HS-5 (cell line): ENCODE measurements around the gene NUB1.

Source experiments
- DNase-seq: peaks from one replicate; pipeline ENCODE4 v3.0.0-alpha.2; 2012; ENCODE audit warnings: low read depth

Gene NUB1

GRCh38 chr7:151345576-151346469, 4.2 kb downstream of the NUB1 start:
- no peak for DNase-seq

DNA sequence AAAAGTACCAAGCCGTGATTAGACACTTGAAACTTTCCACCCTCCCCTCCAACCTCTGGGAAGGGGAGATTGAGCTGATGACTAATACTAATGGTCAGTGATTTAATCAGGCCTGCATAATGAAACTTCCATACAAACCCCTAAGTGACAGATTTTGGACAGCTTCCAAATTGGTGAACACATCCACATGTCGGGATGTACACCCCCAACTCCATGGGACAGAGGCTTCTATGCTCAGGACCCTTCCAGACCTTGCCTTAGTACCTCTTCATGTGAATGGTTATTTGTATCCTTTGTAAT, 4.8 kb downstream of the NUB1 start:
- DNase-seq, result no peak

DNA sequence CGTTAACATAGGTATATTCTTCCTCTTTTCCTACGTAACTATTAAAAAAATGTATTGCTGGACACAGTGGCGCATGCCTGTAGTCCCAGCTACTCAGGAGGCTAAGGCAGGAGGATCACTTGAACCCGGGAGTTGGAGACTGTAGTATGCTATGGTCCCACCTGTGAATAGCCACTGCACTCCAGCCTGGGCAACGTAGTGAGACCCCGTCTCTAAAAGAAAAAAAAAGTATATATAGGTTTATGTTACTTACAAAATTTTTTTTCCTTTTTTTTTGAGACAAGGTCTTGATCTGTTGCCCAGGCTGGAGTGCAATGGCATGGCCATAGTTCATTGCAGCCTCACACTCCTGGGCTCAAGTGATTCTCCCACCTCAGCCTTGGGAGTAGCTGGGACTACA, 5.6 kb downstream of the NUB1 start:
- DNase-seq, result no peak

DNA sequence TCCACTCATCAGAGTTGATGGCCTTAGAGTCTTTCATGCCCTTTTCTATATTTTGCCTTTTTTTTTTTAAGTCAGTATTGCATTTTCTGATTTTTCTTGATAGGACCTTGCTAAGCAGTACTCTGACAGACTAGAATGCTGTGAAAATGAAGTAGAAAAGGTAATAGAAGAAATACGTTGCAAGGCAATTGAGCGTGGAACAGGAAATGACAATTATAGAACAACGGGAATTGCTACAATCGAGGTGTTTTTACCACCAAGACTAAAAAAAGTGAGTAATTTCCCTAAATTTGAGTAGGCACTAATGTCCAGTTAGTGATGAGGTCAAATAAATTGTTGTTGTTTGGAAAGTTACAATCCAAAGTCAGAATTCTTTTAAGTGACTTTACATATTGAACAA, 7.4 kb downstream of the NUB1 start:
- DNase-seq, result no peak

DNA sequence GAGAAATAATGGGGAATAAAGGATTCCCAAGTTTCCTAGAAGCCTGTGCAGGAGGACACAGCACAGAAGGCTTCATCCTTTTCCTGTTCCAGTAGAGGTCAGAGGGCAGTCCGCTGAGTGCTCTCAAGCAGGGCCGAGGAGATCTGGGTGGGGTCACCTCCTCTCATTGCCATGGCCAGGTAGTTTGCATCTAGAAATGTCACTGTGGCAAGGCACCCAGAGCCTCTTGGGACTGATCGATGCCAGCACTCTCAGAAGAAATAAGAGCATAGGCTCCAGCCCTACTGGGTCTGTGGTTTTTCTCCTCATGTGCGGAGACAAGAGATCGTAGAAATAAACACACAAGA, 7.9 kb downstream of the NUB1 start:
- DNase-seq, result no peak

DNA sequence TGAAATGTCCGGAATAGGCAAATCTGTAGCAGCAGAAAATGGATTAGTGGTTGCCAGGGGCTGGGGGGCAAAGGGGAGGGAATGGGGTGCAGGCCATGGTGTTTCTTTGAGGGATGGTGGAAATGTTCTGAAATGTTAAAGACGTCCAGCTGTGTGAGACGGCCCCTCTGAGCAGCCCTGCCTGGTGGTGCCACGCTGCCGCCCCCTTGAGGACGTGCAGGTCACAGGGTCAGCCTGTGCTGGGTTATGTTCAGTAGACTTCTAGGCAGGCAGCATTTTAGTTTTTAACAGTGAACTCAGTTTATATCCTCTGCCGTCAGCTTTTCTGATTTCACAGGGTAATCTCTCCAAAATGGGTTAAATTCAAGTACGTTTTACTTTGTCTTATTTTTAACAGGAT, 9.4 kb downstream of the NUB1 start:
- DNase-seq, result no peak

- DNase-seq, result no peak
Observed at GRCh38 chr7:151351967-151352366, 10.4 kb downstream of the NUB1 start.

DNA sequence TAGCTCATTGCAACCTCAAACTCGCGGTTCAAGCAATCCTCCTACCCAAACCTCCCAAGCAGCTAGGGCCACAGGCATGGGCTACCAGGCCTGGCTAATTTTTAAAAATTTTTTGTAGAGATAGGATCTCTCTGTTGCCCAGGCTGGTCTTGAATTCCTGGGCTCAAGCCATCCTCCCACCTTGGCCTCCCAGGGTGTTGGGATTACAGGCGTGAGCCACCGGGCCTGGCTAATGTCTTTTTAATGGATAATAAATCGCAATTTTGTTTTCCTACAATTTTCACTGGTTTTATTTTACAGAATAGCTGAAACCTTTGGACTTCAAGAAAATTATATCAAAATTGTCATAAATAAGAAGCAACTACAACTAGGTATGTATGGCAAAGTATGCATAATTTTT, 10.9 kb downstream of the NUB1 start:
- no peak for DNase-seq

- DNase-seq, result no peak
Observed at GRCh38 chr7:151361193-151361959, 19.8 kb downstream of the NUB1 start.

GRCh38 chr7:151363182-151363581, 21.6 kb downstream of the NUB1 start:
- DNase-seq, result no peak

DNA sequence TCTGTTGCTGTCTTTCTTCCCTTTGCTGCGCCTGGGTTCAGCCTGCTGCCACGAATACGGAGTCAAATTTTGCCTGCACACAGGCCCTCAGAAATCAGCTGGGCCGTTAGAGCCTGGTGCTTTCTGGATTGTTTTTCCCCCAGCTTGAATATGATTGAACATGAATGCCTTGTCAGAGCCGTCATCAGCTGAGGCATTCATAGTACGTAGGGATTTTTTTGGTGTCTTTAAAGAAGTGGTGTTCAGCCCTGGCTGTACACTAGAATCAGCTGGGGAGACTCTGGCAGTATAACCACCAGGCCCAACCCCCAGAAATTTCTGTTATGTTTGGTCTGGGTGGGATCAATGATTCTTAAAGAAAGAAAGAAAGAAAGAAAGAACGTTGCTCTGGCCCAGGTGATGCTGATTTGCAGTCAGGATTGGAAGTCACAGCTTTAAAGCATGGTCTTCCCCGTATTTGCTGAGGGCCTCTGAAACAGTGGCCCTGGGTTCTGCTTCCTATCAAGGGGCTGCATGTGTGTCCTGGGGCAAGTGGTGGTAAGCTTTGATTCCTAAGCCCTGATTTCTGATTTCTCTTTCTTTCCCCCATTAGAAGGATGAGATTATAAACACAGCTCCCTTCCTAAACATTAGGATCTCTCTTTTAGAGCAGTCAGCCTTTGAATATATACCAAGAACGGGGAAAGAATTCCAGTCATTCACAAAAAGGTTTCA, 24.7 kb downstream of the NUB1 start:
- DNase-seq, result no peak

DNA sequence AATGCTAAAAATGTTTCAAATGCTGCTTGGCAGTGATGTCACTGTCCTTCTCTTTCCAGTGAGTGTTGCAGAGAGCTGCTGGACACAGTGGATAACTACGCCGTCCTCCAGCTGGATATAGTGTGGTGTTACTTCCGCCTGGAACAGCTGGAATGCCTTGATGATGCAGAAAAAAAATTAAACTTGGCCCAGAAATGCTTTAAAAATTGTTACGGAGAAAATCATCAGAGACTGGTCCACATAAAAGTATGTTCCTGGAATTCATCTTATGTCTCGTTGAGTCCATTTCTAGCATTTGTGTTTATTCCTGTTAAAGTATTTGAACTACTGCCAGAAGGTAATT, 25.2 kb downstream of the NUB1 start:
- DNase-seq, result no peak

DNA sequence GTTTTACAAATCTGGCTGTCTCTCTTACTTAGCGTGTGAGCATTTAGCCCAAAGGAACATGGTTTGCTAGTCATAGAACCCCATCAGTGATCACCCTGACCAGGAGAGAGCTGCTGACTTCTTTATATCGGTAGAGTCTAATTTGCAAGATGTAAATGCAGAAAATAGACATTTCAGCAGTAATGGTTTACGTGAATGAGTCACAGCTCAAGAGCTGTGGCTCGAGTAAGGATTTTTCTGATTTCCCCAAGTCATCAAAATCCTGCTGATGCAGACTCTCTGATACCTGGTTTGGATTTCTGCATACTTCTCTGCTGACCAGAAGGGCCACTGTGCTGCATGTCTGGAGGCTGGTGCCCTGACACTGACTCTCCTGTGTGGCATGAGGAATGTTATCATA, 25.7 kb downstream of the NUB1 start:
- no peak for DNase-seq

GRCh38 chr7:151368136-151368571, 26.5 kb downstream of the NUB1 start:
- no peak for DNase-seq

DNA sequence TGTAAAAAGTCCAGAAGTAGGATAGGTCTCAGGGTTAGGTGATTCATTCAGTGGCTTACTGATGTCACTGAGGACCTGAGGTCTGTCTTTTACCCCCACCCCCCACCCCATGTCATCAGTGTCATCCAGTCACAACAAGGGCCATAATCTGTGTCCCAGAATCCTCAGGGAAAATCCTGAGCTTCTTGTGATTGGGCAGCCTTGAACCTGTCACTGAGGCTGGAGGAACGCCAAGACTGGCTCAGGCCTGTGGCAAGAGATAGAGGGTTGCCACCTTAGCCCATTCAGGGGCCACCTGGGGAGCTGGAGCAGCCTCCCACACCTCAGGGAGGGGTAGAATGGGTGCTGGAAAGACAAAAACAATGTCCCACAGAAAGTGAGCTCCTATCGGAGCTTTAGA, 29.7 kb downstream of the NUB1 start:
- no peak for DNase-seq

GRCh38 chr7:151372612-151373265, 31.1 kb downstream of the NUB1 start:
- no peak for DNase-seq

- DNase-seq, result no peak
Observed at GRCh38 chr7:151373599-151373998, 32.0 kb downstream of the NUB1 start.

- DNase-seq, result no peak
Observed at GRCh38 chr7:151374139-151374538, 32.5 kb downstream of the NUB1 start.

- DNase-seq, result no peak
Observed at GRCh38 chr7:151374726-151375125, 33.1 kb downstream of the NUB1 start.

GRCh38 chr7:151375530-151376217, 34.1 kb downstream of the NUB1 start:
- DNase-seq, result no peak

- no peak for DNase-seq
Observed at GRCh38 chr7:151376218-151376902, 34.7 kb downstream of the NUB1 start.
